ENCODE data around the gene TLR7.

TLR7 gene

DNA sequence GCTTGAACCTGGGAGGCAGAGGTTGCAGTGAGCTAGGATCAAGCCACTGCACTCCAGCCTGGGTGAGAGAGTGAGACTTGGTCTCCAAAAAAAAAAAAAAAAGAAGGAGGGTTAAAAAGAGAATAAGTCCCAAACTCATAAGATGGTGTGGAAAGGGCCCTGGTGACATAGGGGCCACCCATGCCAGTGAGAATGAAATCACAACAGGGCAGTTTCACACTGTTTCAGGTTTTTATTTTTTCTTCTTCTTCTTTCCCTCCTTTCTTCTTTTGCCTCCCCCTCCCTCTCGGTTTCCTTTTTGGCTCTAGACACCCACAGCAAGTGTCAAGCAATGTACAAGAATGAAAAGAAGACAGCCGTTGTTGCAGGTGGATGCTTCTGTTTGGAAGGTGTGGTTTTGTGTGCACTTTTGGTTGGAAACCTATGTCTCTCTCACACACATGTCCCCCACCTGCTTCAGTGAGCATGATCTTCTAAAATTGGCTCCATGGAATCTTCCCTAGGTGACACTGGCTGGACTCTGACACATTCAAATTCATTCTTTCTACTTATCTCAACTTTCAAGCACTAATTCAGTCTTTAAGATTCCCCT lies 25.1 kb downstream of the TLR7 start:
- DNase-seq: no peak

DNA sequence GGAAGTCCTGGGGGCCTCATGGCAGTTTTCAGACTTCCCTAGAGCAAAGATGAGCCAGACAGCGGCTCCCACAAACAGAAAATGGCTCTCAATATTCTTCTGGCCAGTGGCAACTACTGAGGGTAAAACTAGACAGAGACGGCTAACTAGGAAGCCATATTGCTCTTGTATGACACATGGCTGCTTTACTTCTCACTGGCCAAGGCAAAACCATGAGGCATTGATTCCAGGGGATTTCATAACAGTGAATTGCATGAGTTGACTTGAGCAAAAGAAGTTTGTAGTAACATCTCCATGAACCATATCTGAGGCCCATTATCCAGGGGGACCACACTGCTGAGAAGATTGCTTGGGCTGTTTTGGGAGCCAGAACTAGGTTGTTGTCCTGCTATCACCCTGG lies 25.8 kb downstream of the TLR7 start:
- peak; percentile 39 to 60 (median 58) for DNase-seq

DNA sequence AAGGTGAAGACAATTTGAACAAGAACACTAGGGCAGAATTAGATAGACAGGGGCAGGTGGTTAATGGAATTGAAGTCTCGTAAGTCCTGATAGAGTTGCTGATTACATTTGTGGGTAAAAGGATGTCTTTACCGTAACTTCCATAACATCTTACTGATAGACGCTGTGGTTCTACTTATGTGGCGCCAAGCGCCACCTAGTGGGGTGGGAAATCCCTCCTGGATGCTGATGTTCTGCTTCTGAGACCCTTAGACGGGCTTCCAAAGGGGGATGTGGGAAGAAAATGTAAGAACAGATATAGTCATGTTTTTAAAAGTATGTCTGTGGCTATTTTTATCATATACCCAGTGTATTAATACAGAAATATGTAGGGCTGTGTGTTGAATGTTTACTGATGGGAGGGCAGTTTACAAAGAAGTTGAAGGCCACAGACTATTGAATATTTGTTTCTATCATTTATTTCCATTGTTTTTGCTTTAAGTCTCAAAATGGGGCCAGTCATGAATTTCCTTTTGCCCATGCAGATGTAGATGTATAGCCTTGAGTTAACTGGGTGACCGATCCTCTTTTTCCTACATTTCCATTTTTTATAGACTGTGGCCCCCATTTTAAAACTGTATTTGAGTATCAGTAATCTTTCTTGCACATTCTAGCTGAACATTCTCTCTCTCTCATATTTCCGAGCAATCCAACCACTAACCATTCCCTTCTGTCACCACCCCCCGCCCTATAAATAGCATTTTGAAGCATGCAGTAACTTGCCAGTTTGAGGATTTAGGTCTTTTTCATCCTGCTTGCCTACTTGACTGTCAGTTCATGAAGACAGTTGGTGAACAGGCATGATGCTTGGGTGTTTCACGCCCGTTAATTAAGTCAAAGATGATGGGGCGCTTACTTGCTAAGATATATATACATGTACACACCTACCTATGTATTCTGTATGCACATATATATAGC lies 27.5 kb downstream of the TLR7 start:
- peak; percentile 56 to 77 (median 66) for DNase-seq

DNA sequence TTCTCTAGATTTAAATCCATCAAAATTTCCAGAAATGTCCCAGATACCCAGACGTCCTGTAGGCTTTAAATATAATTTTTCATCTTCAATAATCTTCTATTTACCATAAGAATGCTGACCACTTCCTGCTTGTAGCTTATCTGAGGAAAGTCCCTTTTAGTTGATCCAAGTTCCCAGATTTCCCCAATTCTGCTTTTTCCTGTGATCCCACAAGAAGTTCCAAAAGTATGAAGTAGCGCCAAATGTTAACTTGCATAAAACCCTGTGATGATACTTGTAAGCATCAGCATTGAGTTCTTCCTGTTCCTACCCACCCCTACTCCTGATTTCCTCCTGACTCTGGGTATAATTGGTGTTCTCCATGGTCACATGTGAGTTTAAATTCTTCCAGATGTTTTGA lies 29.0 kb downstream of the TLR7 start:
- DNase-seq: no peak

DNA sequence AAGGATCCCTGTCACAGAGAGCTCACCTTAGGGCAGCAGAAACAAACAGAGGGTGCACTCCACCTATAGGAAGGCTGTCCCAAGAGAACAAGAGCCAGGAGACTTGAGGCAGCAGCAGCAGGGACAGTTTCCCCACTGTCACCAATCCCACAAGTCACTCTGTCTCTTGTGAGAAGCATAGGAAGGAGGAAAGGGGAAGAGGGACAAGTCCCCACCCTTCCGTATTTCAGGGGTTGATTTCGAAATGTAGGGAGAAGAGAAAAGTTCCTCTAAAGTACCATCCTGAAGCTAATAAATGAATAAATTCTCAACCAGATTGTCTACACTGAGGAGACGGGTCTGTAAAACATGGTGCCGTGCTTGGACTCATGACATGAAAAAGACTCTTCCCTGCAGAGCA lies 30.1 kb downstream of the TLR7 start:
- peak; percentile 46 to 55 (median 49) for DNase-seq

DNA sequence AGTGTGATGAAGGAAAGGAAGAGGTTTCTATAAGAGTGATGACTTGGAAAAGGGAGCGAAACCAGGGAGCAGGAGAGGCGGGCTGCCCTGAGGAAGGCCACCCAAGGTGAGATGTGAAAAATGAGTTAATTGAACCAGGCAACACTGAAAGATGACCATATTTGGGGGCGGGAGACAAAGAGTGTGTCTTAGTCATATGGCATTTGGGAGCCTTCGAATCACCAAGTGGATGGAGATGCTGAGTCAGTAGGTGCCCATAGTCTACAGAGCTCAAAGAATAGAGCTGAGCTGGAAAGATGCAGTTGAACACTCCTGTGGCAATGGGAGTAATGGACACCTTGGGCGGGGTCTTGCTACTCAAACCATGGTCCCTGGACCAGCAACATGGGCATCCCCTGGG lies 31.2 kb downstream of the TLR7 start:
- DNase-seq: no peak

DNA sequence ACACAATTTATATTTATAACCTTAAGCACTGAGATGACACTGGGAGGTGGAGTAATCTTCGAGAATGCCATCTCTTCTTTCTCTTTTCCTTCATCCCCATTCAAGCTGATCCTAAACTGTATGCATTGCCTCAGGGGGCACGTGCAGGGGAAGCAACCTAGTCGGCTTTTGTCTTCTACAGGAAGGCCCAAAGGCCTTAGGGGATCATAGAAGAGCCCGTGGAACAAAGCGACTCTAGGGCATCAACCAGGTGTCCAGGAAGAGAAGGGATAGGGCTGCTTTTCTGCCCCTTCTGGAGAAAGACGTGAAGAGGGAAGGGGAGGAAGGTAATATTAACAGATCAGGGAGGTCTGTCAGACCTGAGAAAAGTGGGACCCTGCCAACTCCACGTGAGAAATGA lies 32.6 kb downstream of the TLR7 start:
- no peak for DNase-seq

DNA sequence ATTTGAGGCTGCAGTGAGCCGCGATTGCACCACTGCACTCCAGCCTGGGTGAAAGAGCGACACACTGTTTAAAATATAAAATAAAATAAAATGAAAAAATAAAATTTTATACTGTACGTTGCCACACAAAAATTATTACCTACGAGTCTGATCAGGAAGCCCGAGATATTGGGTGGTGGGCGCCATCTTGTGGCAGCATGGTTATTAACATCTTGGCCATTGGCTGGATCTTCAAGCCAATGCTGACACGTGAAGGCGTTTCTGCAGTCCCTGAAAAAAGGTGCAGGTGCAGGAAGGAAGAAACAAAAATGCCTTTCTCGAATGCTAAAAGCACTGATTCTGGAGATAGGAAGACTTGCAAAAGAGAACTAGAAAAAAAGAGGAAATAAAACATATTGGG lies 34.6 kb downstream of the TLR7 start:
- DNase-seq: peak; percentile 49 to 69 (median 69)

DNA sequence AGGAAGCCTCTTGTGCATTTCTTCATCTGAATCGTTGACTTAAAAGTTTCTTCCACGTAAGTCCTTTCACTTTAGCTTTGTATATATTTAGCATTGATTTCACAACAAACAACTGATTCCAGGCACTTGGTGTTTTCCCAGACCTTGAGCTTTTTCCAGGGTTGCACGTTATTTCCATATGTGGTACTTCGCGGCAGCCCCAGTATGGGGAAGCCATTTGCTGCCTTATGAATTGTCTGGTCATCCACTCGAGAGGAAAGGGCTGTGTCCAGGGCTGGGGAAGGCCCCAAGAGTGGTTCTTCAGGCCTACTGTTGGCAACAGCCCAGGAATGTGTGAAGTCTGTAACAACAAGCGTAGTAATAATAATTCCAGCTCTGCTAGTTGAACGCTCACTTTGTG lies 36.8 kb downstream of the TLR7 start:
- DNase-seq: peak; percentile 82 to 91 (median 84)

DNA sequence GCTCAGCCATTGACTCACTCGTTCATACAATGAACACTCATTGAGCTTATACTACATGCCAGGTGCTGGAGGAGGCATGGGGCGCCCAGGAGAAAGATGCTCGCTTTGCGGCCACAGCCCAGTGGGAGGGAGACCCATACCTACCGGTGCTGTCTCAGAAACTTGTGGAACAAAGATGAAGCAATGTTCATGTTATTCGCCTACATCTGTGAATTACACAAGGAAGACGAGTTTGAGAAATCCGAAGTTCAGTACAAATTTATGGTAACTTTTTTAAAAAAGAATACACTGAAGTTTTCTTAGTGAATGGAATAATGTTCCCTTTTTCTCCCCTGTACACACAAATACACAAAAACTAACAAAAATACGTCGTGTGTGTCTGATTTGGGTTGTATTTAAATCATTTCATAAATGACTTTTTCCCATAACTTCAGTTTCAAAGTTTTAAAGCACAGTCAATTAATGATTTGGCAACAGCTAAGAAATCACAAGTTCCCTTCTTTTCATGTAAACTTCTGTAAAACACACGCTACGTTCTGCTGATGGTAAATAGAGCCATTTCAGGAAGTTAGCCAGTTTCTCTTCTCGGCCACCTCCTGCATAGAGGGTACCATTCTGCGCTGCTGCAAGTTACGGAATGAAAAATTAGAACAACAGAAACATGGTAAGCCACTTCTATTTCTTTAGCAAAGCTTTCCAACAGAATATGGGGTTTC lies 39.3 kb downstream of the TLR7 start, which contains the start of gene TLR8:
TLR8 (plus strand) TSS at position 575 of the 716 bp plus-strand sequence; CDS start at position 662, 87 bp downstream.
- DNase-seq: peak; percentile 46 to 74 (median 66)

DNA sequence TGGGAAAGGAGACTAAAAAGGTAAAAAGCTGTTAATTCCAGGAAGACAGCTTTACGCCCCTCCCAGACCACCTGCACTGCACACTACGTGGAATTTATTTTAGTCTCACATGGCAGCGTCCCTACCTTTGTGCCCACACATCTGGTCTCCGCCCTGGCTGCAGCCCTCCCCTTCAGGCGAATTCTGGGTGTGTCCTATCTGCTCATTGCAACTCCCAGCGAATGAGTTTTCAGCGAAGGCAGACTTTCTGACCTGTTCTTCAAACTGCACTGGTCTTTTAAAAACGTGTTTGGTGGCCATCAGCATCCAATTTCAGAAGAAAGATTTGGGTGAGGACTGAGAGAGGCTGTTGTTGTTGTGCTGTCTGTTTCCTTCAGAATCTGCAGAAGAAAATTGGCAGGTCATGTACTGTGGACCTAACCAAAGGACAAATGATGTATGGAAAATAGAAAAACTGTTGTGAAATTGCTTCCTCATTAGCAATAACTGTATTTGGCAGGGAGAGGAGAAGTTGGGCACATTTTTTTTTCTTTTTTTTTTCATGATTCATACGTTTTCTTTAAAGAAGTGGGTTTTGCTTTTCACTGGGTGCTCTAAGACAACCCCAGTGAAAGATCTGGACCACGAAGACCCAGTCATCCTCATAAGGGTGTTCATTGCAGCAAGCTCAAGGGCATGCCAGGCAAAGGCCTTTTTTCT lies 43.7 kb downstream of the TLR7 start:
- peak; percentile 51 to 88 (median 81) for DNase-seq

DNA sequence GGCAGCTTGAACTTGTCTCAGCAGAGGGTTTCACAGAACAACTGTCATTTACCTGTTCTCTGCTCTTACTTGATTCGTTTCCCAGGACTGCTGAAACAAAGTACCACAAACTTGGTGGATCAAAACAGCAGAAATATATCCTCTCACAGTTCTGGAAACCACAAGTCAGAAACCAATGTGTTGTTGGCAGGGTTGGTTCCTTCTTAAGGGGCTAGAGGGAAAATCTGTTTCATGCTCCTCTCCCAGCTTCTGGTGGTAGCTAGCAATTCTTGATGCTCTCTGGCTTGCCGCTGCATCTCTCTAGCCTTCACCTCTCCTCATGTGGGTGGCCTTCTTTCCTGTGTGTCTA lies 44.2 kb downstream of the TLR7 start:
- DNase-seq: no peak

DNA sequence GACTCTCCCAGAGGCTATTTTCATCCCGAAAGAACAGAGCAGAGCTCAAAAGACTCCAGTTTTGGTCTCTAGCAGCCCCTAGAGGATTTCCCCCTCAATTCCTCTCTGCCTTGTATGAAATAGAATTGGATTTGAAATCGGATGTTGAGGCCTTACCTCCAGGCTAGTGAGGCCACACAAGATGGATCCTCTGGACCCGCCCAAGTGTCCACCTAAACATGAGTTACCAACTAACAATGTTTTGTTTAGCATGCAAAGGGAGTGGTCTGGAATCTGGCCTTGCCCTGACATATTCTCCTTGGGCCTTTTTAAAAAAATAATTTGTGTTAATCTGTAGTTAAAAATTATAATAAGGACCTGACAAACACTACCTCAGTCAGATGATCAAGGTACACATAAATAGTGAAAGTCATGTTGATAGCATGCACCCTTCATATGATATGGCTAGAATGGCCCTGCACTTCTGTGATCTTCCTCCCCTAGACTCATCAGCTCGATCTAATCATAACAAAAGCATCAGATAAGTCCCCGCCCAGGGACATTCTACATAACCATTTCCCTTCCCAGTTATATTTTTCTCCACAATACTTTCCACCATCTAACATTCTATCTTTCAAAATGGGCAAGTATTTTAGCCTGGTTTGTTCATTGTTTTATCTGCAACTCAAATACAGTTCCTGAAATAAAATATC lies 46.1 kb downstream of the TLR7 start:
- DNase-seq: no peak

DNA sequence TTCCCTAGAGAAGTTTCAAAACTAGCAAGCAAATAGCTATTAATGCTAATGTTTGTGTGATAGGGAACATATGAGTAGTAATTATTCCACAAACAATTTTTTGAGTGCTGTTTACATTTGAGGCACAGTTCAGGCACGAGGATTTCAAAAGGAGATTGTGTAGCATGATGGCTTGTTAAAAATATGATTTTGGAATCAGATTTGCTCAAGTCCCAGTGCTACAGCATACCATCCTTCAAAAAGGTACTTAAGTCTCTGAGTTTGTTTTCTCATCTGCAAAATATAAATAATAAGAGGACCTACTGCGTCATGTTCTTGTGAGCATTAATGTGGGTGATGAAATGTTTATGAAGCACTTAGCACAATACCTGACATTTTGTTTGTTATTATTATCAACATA lies 50.9 kb downstream of the TLR7 start:
- no peak for DNase-seq

DNA sequence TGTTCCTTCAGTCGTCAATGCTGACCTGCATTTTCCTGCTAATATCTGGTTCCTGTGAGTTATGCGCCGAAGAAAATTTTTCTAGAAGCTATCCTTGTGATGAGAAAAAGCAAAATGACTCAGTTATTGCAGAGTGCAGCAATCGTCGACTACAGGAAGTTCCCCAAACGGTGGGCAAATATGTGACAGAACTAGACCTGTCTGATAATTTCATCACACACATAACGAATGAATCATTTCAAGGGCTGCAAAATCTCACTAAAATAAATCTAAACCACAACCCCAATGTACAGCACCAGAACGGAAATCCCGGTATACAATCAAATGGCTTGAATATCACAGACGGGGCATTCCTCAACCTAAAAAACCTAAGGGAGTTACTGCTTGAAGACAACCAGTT lies 52.2 kb downstream of the TLR7 start:
- peak; percentile 49 to 65 (median 60) for DNase-seq

DNA sequence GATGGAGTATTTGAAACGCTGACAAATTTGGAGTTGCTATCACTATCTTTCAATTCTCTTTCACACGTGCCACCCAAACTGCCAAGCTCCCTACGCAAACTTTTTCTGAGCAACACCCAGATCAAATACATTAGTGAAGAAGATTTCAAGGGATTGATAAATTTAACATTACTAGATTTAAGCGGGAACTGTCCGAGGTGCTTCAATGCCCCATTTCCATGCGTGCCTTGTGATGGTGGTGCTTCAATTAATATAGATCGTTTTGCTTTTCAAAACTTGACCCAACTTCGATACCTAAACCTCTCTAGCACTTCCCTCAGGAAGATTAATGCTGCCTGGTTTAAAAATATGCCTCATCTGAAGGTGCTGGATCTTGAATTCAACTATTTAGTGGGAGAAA lies 52.7 kb downstream of the TLR7 start:
- no peak for DNase-seq

DNA sequence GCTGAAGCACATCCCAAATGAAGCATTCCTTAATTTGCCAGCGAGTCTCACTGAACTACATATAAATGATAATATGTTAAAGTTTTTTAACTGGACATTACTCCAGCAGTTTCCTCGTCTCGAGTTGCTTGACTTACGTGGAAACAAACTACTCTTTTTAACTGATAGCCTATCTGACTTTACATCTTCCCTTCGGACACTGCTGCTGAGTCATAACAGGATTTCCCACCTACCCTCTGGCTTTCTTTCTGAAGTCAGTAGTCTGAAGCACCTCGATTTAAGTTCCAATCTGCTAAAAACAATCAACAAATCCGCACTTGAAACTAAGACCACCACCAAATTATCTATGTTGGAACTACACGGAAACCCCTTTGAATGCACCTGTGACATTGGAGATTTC lies 54.1 kb downstream of the TLR7 start:
- DNase-seq: no peak

DNA sequence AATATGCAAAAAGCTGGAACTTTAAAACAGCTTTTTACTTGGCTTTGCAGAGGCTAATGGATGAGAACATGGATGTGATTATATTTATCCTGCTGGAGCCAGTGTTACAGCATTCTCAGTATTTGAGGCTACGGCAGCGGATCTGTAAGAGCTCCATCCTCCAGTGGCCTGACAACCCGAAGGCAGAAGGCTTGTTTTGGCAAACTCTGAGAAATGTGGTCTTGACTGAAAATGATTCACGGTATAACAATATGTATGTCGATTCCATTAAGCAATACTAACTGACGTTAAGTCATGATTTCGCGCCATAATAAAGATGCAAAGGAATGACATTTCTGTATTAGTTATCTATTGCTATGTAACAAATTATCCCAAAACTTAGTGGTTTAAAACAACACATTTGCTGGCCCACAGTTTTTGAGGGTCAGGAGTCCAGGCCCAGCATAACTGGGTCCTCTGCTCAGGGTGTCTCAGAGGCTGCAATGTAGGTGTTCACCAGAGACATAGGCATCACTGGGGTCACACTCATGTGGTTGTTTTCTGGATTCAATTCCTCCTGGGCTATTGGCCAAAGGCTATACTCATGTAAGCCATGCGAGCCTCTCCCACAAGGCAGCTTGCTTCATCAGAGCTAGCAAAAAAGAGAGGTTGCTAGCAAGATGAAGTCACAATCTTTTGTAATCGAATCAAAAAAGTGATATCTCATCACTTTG lies 55.2 kb downstream of the TLR7 start:
- no peak for DNase-seq

DNA sequence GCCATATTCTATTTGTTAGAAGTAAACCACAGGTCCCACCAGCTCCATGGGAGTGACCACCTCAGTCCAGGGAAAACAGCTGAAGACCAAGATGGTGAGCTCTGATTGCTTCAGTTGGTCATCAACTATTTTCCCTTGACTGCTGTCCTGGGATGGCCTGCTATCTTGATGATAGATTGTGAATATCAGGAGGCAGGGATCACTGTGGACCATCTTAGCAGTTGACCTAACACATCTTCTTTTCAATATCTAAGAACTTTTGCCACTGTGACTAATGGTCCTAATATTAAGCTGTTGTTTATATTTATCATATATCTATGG lies 55.7 kb downstream of the TLR7 start:
- DNase-seq: no peak

DNA sequence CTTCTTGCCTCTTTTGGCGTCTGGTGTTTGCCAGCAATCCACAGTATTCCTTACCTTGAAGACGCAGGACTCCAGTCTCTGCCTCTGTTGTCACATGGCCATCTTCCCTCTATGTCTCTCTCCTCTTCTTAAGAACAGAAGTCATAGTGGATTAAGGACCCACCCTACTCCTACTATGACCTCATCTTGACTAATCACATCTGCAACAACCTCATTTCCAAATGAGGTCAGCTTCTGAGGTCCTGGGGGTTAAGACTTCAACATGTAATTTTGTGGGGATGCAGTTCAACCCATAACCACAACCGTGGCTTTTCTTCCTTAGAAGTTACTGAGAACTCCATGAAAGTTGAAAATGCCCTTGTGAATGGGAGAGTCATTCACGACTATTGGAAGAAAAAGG lies 62.8 kb downstream of the TLR7 start:
- peak; percentile 40 to 70 (median 52) for DNase-seq

DNA sequence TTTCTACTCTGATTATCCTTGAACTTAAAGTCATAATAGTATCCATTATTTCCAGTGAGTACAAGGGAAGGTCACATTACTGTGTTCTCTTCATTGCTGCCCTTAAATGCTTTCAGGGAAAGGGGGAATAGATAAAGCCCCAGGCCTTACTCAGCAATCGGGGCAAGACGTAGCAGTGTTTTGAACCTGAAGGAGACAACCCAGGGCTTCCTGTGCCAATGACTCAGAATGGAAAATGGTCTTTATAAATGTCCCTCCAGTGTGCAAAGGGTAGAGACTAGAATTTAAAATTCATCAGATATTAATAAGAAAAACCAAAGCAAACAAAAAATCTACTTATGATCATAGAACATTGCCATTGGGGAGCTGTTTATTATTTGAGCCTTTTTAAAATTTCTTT lies 63.3 kb downstream of the TLR7 start:
- DNase-seq: no peak

DNA sequence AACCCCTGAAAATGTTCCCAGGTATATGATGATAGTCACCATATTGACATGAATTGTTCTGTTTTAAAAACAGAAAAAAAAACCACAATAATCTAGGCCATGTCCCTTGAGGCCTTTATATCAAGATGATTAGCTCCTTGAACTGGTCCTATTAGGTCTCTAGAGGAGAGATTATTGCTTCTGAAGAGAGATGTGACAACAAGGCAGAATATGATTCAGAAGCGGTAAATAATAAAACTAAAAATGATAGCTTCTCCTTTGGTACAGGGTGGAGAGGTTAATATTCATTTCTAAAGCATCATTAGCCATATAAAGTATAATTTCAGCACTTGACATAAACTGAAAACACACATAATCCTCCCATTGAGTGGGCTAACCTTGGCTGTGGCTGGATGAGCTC lies 65.4 kb downstream of the TLR7 start:
- DNase-seq: no peak

All from suppressor macrophage treated with lipopolysaccharide for 1 hour (primary cell).